NOMO-1 (cell line): ENCODE results near the gene SSTR3.

ENCODE experiments used
- DNase-seq, 2 experiments: peaks; one replicate each; lab custom pipeline; 2025; ENCODE audit not compliant: unreplicated experiment in 2 of 2; lab: John Stamatoyannopoulos, UW

SSTR3 gene

DNA sequence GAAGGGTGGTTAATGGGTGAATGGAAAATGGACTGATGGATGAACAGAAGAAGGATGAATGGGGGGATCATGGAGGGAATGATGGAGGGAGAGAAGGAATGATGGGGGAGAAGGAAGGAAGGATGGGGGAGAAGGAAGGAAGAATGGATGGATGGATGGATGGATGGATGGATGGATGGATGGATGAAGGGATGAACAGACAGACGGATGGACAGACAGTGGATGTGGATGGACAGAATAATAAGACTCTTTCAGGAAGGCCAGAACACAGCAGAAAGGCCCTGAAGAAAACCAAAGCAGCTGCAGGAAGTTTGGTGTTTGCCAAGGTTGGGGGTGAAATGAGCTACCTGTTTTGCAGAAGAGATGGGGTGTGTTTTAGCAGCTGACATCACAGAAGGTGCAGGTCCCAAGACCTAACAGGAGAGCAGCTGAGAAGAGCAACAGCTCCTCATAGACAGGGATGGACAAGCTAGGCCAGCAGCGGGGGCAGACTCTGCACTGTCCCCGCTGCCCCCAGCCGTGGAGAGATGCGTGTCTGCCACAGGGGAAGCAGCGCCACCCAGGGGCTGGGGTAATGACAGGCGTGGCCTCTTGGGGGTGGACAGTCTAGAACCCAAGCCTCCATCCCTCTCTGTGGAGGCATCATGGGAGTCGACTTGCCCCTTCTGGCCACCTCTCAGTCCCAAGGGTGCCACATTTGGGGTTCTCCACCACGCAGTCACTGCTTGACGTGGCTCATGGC is 42.2 kb downstream of the SSTR3 start:
- no peak for DNase-seq

DNA sequence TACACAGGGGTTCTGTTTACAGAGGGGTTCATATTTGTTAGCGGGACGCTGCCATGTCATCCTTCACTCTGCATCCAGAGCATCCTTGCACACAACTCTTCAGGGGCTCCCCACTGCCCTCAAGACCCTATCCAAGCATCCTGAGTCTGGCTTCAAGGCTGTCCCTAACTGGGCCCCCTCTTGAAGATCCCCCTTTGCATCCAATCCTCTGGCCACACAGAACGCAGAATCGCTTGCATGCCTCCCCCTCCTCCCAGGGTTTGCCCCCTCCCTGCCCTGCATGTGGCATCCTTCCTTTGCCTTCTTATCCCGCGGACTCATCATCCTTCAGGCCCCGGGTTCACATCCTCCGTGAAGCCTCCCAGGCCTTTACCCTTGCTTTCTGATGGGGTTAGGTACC is 42.9 kb downstream of the SSTR3 start:
- DNase-seq, result no peak

DNA sequence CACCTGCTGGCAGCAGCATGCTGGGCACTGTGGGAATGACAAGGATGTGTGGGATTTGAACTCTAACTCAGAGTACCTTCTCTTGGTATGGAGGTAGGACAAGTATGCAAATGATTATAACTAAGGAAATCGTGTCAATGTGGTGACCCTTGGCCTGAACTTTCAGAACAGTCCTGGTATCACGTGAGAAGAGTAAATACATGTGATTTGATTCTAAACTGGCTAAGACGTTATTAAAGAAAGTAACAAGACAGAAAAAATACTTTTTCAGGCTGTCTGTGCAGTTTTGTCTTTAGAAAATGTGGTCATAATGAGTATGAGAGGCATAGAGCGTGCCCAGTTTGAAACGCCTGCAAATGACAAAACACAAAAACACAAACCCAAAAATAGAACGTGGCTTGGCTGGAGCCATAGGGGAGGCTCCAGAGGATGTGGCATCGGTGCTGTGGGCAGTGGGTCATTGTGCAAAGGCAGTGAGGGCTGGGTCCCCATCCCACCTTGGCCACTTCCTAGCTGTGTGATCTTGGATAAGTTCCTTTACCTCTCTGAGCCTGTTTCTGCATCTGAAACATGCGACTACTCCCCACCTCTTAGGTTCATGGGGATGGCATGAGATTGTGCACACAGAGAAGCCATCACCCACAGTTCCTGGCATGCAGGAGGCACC is 44.2 kb downstream of the SSTR3 start:
- no peak for DNase-seq

DNA sequence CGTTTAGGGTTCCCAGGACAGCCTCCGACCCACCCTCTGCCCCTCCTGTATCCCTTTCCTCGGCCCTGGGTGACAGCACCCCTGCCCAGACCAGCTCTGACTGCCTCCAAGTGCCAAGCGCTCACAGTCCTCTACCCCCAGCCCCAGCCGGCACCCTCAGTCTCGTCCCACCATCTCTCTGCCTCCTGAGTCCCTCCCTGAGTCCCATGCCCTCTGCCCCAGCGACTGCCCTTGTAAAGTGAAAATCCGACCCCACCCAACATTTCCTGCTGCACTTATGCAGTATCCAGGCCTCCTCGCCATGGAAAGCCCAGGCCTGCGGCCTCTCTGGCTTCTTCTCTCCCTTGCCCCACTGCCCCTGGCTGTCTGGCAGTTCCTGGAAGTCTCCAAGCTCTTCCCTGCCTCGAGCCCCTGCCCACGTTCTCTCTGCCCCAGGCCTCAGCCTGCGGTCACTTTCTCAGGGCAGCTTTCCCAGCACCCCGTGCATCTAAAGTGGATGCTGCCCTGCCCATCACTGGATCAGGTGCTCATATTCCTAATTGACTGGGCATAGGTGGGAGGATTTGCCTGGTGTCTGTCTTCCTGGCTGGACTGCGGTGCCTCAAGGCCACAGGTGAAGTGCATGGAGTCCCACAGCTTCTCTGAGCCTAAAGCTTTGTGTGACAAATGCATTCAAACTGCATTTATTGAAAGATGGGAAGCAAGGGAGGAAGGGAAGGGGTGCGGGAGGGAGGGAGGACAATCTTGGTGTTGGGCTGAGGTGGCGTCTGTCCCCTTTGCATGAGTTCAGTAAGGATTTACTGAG is 44.9 kb downstream of the SSTR3 start:
- DNase-seq, result no peak

DNA sequence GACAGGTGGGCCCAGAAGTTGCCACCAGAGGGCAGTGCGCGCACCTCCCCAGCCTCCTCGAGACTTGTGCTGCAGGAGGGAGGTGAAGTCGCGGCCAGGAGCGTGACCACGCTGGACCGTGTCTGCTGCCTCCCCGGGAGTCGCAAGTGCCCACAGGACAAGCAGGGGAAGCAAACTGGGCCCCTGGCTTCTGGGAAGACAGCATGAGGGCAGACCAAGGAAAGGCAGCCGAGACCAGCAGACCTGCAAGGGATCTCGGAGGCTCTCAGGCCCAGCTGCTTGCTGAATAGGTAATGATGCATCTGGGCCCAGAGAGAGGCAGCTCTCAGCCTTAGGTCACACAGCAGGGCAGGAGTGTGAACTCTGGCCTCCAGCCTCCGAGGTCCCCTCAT is 45.6 kb downstream of the SSTR3 start:
- DNase-seq, result peak; percentile 53 to 54

DNA sequence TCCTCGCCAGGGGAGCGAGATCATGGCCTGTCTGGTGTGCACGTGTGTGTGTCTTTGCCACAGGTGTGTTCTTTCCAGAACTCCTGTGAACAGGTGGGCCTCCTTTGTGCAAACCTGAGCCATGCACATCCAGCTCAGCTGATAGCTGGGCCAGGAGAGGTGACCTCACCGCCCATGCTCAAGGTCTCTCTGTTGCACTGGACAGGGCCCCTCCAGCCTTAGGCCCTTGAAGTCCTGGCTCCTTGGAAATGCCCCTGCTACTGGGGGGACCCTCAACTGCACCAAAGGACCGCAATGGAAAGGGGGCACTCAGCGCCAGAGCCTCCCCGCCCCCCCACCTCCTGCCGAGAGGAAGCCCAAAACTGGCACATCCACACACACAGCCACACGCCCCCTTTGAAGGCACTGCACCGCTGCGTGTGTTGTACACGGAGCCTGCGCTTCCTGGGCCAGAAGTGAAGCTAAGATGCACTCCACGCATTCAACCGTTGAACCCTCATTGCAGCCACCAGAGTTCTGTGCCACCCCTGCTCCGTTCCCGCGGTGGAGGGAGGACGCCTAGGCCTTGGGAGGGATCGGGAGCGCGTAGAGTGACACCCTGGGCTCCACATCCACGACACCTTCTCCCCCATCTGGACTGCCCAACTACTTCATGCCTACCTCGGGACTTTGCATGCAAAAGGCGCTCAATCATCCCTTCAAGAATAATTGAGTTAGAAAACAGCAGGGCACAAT is 46.2 kb downstream of the SSTR3 start:
- no peak for DNase-seq

DNA sequence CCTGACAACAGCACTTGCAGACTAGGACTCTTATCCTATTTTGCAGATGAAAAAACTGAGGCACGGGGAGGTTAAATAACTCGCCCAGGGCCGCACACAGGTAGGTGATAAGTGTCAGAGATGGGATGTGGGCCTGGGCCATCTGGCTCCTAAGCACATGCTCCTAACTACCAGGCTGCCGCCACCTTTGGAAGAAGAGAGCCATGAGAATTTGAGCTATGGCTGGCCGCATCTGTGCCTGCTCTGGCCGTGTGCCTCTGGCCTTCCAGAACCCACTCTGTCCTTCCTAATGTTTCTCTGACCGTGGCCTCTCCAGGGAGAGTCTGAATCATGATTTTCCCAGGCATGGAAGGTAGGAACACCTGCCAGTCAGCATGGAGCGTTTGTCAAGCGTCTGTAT is 47.2 kb downstream of the SSTR3 start:
- no peak for DNase-seq

DNA sequence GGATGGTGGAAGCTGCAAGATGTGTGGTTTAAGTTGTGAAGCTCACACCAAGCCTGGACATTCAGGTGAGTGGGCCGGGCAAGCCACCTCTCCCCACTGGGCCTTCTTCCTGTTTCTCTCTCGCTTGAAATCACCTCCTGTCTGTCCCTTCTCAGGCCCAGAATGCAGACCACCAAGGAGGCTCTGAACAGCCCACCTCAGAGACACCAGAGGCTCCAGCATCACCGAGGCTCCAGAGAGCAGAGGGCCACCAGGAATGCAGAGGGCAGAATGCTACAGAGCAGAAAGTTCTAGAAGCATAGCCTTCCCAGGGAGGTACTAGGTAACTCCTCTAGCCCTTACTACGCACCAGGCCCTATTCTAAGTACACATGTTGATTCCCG is 47.8 kb downstream of the SSTR3 start:
- DNase-seq, result no peak

DNA sequence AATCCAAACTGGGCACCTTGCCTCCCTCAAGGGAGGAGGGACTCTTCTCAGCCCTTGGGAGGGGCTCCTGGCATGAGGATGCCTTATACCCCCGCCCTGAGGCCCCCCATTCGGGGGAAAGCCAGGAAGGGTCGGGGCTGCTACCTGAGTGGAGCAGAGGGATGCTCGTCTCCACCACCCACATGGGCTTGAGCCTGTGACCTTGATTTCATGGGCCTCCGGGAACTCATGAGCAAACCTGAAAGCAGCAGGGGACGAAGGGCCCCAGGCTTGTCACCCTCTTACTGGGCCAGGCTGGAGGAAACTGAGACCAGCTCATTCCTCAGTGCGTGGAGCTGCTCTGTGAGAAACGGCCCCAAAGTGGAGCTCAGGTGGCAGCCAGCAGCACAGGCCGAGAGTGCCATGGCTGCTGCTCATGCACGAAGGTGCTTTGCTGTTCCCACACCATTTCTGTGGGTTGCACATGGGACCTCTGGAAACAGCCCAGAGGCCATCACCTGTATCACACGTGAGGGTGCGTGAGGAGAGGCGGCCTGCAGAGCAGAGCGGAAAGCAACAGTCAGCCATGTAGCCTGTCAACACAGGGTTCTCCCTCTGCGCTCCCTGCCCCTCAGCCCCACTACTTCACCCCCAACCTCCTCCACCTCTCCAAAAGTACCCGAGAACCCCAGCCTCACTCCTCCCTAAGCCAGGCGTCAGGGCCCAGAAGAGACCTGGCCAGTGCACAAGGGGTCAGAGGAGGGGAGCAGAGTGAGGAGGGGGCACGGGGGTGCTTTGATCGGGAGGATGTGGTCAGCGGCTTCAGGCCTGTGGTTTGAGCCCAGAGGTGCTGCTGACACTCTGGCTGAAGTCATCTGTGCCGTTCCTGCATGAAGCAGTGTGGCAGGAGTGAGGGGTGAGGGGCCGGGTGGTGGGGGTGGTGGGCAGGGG is 48.4 kb downstream of the SSTR3 start:
- DNase-seq, result no peak

DNA sequence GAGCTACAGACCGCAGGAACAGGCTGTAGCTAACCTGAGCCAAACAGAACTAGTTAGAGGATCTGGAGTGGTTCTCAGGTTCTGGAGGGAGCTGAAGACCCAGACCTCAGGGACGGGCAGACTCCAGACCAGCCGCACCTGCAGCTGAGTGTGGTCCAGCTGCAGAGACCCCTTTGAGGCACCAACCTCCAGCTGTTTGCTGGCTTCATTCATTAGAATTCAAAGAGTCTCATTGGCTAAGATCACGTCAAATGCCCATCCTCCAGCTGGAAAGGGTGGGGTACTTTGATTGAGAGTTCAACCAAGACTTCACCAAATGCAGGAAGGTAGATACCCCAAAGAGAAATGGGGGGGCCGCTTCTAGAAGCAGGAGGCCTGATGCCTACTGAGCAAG is 49.2 kb downstream of the SSTR3 start:
- no peak for DNase-seq

DNA sequence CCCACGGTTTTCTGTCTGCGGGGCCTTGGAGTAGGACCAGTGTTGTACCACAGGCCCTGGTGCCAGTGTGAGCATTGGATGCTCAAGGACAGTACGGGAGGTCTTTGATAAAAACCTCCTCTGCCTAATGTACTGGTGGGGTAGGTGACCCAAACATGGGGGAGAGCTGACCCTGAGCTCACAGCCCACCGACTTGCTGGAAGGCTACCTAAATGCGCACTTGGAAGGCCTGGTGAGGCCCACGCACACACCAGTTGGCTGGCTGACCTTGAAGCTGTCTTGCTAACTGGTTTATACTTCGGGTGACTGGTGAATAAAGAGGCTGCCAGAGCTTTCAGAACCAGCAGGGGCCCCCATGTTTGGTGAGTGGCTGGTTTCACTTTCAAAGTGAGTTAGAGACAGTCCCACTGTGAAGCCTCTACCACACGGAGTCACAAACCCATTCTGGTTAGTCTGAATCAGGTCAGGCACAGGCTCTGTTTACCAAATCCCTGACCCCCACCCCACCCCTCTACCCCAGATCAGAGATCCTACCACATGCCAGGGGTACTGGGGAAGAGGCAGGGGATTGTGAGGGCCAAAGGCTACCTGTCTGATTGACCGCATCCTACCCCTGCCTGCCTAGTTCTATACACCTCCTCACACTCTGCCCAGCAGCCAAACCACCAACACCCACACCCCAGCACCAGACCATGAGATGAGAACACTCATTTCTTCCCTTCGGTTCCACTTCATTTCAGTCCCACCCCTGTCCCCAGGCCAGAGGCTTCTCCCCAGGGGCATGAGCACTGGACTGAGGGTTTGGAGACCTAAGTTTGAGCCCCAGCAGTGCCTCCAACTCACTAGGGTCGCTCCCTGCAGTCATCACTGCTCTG is 49.8 kb downstream of the SSTR3 start:
- no peak for DNase-seq

DNA sequence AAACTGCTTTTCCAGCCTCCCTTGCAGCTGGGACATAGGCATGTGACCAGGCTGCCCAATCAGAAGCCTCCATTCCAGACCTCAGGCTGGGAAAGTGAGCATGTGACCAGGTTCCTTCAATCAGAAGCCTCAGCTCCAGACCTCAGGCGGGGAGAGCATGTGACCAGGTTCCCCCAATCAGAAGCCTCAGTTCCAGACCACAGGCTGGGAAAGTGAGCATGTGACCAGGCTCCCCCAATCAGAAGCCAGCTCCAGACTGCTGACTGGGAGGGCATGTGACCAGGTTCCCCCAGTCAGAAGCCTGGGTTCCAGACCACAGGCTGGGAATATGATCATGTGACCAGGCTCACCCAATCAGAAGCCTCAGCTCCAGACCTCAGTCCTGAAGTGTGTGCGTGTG is 50.8 kb downstream of the SSTR3 start:
- DNase-seq, result no peak

DNA sequence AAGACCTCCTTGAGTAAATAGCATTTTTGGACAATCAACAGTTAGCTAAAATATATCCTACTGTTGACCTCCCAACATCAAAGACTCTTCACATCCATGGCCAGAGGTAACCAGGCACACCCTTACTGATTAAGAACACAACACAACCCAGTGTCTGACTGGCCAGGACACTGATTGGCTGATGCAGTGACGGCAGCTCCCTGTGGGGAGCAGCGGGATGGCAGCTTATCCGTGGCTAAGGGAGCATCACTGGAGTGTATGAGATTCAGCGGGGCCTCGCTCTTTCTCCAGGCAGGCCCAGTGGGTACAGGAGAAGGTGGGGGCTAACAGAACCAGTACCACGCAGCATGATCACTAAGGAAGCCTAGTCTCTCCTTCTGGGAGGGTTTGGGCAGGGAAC is 52.2 kb downstream of the SSTR3 start:
- DNase-seq, result no peak

DNA sequence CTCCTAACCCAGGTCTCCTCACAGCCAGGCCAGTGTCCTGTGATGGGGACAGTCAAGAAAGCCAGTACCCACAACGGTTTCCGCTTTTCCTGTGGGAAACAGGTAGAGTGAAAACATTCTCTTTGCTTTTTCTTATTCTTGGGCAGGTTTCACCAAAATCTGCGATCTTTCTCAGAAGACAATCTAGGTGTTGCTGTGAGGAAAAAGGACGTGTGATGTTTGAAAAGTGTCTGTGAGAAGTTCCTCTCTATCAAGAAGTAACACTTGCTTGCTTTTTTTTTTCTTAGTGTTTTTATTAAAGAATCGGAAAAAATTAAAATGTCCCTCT is 53.4 kb downstream of the SSTR3 start:
- no peak for DNase-seq

DNA sequence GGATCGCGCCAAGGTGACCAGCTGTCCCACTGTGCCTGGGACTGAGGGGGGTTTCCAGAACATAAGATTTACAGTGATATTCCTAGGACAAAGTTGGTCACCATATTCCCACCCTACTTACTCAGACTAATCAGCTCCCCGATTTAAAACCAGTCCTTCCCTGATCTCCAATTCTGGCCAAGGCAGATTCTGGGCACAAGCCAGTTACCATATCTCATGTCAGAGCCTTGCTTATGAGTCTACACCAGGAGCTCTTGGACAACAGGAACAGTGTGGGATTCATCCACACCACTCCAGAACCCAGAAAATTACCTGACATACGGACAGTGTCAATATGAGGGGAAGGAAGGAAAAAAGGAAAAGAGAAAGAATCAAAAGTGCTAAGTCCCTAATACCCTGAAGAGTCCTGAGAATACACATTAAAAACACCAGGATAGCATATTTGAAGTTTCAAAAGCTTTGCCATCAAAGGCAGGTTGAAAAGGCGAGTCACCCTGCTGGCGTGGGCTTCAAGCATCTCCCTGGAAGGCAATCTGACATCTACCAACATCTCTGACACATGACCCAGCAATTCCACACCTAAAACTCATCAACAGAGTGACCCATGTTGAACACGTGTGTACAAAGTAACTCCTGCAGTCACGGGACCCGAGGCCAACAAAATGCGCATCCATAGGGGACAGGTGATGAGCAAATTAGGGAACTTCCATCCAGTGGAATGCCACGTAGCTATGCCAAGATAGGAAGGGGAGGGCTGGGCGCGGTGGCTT is 54.6 kb downstream of the SSTR3 start:
- DNase-seq, result no peak

DNA sequence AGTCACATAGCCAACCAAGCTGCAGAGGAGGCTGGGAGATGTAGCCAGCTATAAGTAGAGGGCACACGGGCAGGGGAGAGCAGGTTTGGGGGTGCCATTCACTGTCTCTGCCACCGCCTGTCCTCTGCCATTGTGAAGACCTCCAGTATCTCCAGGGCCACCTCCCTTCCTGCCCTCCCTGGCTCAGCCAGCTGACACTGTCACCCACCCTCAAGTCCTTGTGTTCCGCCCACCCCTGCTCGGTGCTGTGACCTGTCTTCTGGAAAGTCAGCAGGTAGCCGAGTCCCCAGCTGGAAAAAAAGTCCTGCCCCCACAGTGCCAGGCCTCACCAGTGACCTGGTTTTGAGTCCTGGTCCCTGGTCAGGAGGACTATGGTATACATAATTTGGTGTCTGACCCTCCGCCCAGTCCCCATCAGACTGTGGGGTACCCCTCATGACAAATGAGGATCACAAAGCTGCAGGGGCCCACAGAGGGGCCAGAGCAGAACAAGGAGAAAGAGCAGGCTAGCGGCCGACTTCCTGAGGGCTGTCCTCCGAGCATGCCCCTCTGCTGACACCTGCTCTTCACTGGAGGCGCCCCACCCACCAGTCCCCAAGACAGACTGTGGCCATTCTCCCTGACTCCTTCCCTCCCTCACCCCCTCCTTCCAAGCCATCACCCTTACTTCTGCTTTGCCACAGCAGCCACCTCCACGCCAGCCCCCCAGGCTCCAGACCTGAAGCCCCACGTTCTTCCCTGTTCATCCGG is 55.4 kb downstream of the SSTR3 start:
- DNase-seq, result no peak

DNA sequence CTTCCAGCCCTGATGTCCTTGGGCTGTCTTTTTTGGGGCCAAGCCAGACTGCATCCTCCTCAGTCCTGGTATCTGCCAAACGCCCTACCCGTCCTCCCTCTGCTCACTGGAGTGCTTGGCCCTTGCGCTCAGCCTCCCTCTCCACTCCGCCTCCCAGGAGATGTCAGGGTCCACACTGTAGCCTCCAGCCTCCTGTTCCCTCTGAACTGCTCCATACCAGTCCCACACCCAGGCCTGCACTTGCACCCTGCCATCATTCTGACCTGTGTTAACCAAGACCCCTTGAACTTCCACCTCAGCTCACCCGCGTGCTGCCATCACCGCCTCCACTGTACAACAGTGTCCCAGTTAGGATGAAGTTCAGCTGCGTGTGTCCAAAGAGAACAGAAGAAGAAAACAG is 56.3 kb downstream of the SSTR3 start:
- DNase-seq, result no peak
